DOHH2 (cell line): ENCODE data around the gene PDGFC.

Source experiments
- EZH2phosphoT487 ChIP-seq: fragments of 200-600 bp; sonication (generic); IDR thresholded peaks from 2 replicates; pipeline ENCODE4 v1.6.1; 2017; ENCODE audit warnings: borderline replicate concordance, mild to moderate bottlenecking, antibody characterized with exemption, low read length, moderate library complexity, mixed read lengths
- TF ChIP-seq, protein P1 (sequence below): fragments of 200-600 bp; sonication (generic); IDR thresholded peaks from one replicate; pipeline ENCODE4 v1.5.1; 2014; ENCODE audit warnings: antibody characterized with exemption, mild to moderate bottlenecking, low read depth, low read length; ENCODE audit not compliant: poor library complexity, severe bottlenecking

DNA sequence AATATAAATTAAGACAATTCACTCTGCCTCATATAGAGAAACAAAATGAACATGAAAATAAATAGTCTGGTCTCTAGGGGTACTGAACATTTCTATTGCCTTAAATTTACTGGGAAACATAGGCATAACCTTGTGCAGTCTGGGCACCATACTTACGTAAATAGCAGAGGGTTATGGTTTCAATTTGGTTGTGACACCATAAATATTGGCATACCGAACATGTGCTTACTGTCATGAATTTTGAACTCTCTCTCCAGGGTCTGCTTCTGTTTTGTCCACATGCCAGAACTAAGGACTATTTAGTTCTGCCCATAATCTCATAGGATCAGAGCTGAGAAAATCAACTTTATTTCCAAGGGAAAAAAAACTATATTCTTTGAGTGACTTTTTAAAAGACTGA, 17.6 kb downstream of the PDGFC start:
- TF ChIP-seq, protein P1, sequence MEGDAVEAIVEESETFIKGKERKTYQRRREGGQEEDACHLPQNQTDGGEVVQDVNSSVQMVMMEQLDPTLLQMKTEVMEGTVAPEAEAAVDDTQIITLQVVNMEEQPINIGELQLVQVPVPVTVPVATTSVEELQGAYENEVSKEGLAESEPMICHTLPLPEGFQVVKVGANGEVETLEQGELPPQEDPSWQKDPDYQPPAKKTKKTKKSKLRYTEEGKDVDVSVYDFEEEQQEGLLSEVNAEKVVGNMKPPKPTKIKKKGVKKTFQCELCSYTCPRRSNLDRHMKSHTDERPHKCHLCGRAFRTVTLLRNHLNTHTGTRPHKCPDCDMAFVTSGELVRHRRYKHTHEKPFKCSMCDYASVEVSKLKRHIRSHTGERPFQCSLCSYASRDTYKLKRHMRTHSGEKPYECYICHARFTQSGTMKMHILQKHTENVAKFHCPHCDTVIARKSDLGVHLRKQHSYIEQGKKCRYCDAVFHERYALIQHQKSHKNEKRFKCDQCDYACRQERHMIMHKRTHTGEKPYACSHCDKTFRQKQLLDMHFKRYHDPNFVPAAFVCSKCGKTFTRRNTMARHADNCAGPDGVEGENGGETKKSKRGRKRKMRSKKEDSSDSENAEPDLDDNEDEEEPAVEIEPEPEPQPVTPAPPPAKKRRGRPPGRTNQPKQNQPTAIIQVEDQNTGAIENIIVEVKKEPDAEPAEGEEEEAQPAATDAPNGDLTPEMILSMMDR = no peak
- no peak for TF ChIP-seq EZH2phosphoT487
